KOPT-K1 (cell line): ENCODE results near the gene CELA1.
A peak's percentile ranks its signal among the peaks of the same experiment; 100 is the strongest.

Experiments used
- H3K27ac ChIP-seq: fragments of 200-600 bp; sonication (generic); 2 replicates; pipeline ENCODE4 v1.5.1; 2016; ENCODE audit warnings: antibody characterized with exemption, mild to moderate bottlenecking, low read depth, low read length; ENCODE audit not compliant: poor library complexity, severe bottlenecking
- H3K36me3 ChIP-seq: fragments of 200-600 bp; sonication (generic); 2 replicates; pipeline ENCODE4 v1.5.1; 2017; ENCODE audit warnings: antibody characterized with exemption, mild to moderate bottlenecking, low read length, moderate library complexity; ENCODE audit not compliant: insufficient read depth
- H3K9me3 ChIP-seq: fragments of 200-600 bp; sonication (generic); 2 replicates; pipeline ENCODE4 v1.5.1; 2017; ENCODE audit warnings: antibody characterized with exemption, low read length, mild to moderate bottlenecking; ENCODE audit not compliant: insufficient read depth, poor library complexity, severe bottlenecking

CELA1 gene

DNA sequence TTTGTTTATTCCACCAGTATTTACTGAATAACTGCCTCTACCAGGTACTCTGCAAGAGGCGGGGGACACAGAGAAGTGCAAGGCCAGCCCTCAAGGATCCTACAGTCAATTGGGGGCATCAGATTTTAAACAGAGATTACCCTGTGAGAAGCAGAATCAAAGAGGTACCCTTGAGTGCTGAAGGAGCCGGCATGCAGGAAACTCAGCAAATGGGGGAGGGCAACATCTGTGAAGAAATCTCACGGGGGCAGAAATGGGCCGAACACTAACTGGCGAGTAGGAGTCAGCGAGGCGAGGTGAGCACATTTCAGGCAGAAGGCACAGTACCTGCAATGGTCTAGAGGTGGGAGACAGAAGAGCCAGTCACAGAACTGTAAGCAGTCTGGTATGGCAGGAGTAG, 35.7 kb upstream of the CELA1 start:
- Histone ChIP-seq H3K36me3 (peaks cover 30% of the 10 kb centered on the region), H3K27ac (peak overlapping the region; percentile 71), H3K9me3 (no peaks in the 10 kb centered on the region)

DNA sequence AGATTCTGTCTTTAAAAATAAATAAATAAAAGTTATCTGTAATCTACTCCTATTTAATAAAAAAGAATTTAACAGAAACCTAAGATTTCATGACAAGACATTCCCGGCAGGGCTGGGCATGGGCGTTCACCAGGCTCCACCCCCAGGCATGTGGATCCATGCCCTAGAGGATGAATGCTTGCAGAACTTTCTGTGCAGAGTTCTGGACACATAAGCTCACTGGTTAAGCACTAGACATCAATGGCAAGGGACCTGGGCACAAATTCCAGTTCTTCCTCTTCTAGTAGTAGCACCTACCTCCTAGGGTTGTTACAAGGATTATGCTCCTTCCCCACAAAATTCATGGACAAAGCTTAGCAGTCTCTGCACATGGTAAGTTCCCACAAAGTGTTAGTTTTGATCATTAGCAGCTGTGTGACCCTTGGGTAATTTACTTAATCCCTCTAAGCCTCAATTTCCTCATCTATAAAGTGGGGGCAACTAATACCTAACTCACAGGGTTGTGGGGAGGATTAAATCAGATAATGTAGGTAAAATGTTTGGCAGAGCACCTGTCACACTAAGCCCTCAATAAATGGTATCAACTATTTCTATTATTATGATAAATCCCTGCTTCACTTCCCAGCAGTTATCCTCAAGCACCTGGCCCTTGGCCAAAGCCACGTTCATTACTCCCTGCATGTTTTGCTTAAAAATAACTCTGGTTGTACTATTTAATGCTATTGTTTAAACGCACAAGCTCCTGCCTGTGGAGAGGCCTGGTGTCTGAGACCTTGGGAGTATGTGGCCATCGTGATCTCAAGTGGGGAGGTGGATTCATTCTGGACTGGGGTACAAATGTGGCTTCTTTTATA, 35.0 kb upstream of the CELA1 start:
- peaks cover 37% of the 10 kb centered on the region for H3K36me3 ChIP-seq
- H3K27ac ChIP-seq, result peak overlapping the region; percentile 71
- H3K9me3 ChIP-seq, result no peaks in the 10 kb centered on the region

DNA sequence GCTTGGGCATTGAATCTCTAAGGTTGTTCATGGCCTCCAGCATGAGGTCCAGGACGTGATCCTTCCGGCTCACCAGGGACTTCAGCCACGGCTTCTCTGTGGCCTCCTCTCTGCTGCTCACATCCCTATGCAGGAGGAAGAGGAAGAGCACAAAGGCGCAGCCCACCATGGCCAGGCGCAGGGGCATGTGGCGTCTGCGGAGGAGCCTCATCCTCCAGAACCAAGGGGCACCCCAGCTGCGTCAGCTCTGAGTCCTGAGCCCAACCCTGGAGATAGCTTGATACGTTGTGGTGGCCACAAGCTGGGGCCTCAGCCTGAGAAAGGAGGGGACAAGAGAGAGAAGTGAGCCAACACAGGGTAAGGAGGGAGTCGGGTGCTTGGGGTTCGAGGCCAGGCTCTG, 33.1 kb upstream of the CELA1 start:
- Histone ChIP-seq H3K36me3 (peaks cover 54% of the 10 kb centered on the region), H3K27ac (peak overlapping the region; percentile 65), H3K9me3 (no peaks in the 10 kb centered on the region)

DNA sequence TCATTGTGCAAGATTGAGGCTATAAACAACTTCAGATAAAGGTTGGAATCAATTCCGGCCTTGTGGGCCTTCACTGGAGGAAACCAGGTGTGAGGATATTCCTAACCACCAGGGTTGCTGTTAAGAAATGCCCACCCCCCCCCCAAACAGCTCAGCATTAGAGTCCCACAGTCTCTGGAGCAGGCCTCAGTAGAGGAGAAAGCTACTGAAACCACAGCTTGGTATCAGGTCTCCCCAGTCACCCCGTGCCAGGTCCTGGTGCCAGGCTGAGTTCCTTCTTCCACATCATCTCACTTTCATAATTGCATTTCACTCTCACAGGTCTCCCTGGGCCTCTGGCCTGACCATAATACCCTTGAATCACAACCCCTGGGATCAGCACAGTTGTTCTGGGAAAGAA, 32.3 kb upstream of the CELA1 start:
- Histone ChIP-seq H3K36me3 (peaks cover 62% of the 10 kb centered on the region), H3K27ac (peak overlapping the region; percentile 65), H3K9me3 (no peaks in the 10 kb centered on the region)

DNA sequence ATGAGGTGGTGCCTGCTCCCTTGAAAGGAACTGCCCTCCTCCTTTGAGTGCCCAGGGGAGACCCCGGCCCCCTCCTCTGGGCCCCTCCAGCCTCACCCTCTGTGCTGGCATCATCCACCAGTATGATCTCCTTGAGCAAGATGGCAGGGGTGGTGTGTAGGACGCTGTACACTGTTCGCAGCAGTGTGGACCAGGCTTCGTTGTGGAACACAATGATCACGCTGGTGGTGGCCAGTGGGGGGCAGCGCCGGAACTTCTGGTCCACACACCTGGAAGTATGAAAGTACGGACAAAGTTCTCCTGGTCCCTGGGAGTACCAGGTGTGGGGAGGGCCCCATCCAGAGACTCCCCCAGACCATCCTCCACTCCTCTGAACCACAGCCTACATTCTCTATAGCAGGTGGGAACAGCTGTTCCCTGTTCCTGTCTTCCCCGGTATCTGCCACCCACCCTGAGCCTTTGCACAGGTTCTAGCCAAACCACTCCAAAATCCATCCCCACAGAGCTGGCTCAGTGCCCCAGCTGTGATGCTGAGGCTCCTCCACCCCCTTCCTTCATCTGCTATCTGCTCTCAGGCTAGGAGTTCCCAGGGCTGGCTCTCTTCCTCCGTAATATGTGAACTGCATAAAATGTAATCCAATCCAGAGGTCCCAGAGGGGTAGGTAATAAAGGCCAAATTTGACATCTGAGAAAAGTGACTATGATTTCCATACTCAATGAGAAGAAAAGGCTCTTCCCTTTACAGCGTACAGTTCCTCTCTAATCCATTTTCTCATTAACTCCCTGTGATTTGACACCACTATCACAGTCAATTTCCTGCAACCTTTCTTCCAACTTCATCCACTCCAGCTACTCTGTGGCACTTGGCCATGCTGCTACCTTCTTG, 30.9 kb upstream of the CELA1 start:
- H3K27ac ChIP-seq, result peak overlapping the region; percentile 65
- peaks cover 76% of the 10 kb centered on the region for H3K36me3 ChIP-seq
- H3K9me3 ChIP-seq, result no peaks in the 10 kb centered on the region

DNA sequence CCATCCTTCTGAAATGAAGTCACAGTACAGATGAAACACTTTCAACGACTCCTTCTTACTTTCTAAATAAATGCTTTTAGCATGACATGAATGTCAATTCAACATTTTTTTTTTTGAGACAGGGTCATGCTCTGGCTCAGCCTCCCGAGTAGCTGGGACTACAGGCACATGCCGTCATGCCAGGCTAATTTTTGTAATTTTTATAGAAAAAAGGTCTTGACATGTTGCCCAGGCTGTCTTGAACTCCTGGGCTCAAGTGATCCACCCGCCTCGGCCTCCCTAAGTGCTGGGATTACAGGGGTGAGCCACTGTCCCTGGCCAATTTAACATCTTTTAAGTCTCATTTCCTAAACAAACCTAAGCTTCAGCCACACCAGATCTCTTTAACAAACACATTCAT, 28.4 kb upstream of the CELA1 start:
- Histone ChIP-seq H3K36me3 (peaks cover 84% of the 10 kb centered on the region), H3K27ac (peak overlapping the region; percentile 18), H3K9me3 (no peaks in the 10 kb centered on the region)

DNA sequence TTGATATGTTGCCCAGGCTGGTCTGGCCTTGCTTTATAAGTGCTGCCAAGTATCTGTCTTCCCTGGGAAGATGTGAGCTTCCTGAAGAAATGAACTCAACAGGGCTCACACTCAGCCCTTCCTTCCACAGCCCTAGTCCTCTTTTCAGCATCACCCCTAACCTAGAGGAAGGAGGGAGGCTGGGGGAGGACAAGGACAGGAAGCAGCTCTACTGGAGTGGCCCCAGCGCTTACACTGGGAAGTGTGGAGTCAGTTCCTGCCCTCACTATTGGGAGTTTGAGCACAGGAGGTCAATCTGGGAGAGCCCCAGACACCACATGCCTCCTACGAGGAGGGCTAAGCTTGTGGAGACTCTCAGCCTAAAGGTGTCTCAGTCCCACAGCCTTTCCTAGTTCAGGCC, 27.9 kb upstream of the CELA1 start:
- no peaks in the 10 kb centered on the region for H3K9me3 ChIP-seq
- peak overlapping the region; percentile 18 for H3K27ac ChIP-seq
- H3K36me3 ChIP-seq, result peaks cover 79% of the 10 kb centered on the region

DNA sequence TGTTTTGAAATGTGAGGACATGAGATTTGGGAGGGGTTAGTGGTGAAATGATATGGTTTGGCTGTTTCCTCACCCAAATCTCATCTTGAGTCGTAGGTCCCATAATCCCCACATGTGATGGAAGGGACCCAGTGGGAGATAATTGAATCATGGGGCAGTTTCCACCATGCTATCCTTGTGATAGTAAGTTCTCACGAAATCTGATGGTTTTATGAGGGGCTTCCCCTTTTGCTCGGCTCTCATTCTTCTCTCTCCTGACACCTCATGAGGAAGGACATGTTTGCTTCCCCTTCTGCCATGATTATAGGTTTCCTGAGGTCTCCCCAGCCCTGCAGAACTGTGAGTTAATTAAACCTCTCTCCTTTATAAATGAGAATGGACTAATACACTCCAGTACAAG, 26.7 kb upstream of the CELA1 start:
- H3K27ac ChIP-seq, result no peak overlapping the region
- no peaks in the 10 kb centered on the region for H3K9me3 ChIP-seq
- peaks cover 68% of the 10 kb centered on the region for H3K36me3 ChIP-seq

DNA sequence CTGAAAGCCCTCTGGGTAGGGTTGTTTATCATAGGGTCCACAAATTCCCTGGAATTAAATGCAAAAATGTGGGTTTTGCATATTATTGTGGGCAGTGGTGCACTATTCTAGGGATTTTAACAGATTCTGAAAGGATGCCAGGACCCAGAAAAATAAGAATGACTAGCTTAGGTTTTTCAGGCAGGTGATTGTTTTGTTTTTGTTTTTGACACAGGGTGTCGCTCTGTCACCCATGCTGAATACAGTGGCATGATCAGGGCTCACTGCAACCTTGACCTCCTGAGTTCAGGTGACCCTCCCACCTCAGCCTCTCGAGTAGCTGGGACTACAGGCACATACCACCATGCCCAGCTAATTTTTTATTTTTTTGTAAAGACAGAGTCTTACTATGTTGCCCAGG, 25.5 kb upstream of the CELA1 start:
- Histone ChIP-seq H3K9me3 (no peaks in the 10 kb centered on the region), H3K27ac (no peak overlapping the region), H3K36me3 (peaks cover 67% of the 10 kb centered on the region)

DNA sequence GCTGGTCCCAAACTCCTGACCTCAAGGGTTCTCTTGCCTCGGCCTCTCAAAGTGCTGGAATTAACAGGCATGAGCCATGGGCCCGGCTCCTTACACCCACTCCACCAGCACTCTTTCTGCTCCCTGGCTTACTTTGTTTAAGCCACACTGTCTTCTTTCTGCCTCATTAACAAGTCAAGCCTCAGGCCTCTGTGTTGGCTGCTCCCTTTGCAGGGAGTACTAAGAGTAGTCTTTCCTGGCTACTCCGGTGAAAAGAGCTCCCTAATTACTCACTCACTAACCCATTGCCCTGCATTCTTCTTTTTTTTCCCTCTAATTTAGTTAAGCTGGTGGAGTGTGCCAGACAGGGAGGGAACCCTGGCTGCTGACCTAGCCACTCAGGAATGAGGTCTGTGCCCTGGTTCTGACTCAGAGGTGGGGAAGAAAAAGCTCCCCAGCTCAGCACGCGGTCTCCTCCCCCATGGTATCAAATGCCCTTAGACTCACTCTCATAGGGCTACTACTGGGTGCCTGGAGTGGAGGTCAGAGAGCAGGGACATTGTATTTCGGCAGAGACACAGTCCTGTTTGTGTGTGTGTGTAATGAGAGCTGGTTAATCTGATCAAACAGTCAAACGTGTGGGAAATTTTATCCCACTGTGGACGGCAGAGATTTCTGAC, 24.9 kb upstream of the CELA1 start:
- peaks cover 65% of the 10 kb centered on the region for H3K36me3 ChIP-seq
- no peak overlapping the region for H3K27ac ChIP-seq
- H3K9me3 ChIP-seq, result no peaks in the 10 kb centered on the region

DNA sequence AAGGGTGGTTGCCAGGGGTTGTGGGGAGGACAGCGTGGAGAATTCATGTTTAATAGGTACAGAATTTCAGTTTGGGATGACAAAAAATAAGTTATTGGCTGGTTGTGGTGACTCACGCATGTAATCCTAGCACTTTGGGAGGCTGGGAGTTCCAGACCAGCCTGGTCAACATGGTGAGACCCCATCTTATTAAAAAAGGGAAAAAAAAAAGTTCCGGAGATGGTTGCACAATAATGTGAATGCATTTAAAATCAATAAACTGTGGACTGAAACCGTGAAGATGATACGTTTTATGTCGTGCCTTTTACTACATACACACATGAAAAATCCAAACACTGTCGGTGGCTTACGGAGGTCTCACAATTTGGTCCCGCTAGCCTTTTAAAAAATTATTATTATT, 24.2 kb upstream of the CELA1 start:
- H3K9me3 ChIP-seq, result no peaks in the 10 kb centered on the region
- no peak overlapping the region for H3K27ac ChIP-seq
- H3K36me3 ChIP-seq, result peaks cover 65% of the 10 kb centered on the region

DNA sequence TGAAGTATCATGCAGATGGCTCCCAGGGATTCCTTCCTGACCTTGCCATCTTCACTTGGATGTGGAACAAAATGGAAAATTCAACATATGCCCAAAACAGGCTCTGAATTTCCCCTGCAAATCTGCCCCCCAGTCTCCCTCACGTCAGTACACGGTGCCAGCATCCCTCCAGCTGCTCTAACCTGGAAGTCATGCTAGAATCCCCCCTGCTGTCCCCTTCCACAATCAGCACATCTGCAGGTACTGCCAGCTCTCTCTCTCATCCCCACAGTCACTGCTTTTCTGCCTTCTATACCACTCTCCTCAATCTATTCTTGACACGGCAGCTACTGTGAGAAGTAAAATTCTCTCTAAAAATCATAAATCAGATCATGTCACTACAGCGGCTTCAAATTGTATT, 23.1 kb upstream of the CELA1 start:
- H3K36me3 ChIP-seq, result peaks cover 66% of the 10 kb centered on the region
- peak overlapping the region; percentile 68 for H3K27ac ChIP-seq
- H3K9me3 ChIP-seq, result no peaks in the 10 kb centered on the region

DNA sequence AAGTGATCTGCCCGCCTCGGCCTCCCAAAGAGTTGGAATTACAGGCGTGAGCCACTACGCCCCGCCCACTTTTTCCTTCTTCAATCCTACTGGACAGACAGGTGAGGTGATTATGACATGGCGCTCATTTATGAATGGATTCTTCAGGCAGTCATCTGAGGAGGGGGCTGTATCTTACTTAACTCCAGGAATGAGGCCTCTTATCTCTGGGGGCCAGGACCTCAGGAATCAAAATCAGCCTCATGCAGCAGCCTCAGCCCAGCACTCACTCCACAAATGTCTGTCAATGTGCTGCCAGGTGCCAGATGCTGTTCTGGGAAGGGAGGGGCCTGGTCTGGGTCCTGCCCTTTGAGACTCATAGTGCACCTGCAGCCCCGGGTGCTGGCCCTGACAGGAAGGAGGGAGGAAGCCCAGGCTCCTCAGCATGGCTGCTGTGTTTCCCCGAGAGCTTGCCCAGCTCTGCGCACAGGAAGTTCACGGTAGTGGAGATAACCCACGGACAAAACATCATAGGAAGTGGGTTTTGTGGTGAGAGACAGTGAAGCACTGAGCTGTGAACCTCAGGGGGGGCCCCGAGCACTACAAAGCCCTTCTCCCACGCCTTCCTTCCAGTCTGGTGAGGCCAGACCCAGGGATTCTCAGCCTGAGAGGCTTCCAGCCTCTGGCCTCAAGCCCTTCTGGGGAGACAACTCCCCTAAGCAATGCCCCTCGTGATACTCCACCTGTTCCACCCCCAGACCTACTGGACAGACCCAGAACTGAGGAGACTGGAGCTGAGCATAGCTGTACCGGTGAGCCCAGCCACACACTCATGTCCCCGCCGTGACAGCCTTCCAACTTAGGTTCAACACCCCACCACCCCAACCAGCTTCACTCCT, 22.4 kb upstream of the CELA1 start:
- Histone ChIP-seq H3K36me3 (peaks cover 66% of the 10 kb centered on the region), H3K9me3 (no peaks in the 10 kb centered on the region), H3K27ac (peak overlapping the region; percentile 68)

DNA sequence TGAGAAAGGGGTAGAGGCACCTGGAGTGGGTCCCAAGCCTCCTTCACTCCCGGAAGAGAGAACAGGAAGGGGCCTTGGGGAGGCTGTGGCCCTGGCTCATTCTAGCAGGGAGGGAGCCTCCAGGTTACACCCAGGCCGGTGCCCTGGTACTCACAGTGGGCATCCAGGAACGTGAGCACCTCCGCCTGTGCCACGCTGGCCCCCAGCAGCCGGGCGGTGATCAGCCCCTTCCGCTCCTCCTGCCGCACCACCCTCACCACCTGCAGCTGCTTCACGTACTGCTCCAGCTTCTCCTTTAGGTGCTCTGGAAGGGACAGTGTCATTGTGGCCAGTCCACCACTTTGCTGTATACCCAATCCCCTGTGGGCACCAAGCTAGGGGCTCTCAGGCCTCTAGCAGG, 18.8 kb upstream of the CELA1 start:
- Histone ChIP-seq H3K9me3 (no peaks in the 10 kb centered on the region), H3K27ac (no peak overlapping the region), H3K36me3 (peaks cover 72% of the 10 kb centered on the region; the same call in 1 of the 2 replicates)
